ENCODE measurements around the gene EGF. TPM values are rescaled to one million over a fixed set of nuclear protein-coding genes. Genes with fewer than 3 reads are reported as not detected.

The EGF gene
- total and polyA plus RNA-seq, 11 donors, result 1.3 to 15.0 (median 8.8) TPM

GRCh38 chr4:109925396-109925795 lies 12.7 kb downstream of the EGF start:
- Histone ChIP-seq H3K27ac (no peak overlapping the region), H3K36me3 (no peaks in the 10 kb centered on the region), H3K27me3 (no peaks in the 10 kb centered on the region), H3K4me1 (no peaks in the 10 kb centered on the region), H3K9me3 (no peaks in the 10 kb centered on the region), H3K4me3 (no peak overlapping the region)
- WGBS, 4 donors, result 80 to 89% (median 84%) methylated on average over 2 of the region's 2 CpGs
- TF ChIP-seq, protein P1, sequence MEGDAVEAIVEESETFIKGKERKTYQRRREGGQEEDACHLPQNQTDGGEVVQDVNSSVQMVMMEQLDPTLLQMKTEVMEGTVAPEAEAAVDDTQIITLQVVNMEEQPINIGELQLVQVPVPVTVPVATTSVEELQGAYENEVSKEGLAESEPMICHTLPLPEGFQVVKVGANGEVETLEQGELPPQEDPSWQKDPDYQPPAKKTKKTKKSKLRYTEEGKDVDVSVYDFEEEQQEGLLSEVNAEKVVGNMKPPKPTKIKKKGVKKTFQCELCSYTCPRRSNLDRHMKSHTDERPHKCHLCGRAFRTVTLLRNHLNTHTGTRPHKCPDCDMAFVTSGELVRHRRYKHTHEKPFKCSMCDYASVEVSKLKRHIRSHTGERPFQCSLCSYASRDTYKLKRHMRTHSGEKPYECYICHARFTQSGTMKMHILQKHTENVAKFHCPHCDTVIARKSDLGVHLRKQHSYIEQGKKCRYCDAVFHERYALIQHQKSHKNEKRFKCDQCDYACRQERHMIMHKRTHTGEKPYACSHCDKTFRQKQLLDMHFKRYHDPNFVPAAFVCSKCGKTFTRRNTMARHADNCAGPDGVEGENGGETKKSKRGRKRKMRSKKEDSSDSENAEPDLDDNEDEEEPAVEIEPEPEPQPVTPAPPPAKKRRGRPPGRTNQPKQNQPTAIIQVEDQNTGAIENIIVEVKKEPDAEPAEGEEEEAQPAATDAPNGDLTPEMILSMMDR (IDR thresholded peaks at IDR 0.05), result no peak
- TF ChIP-seq POLR2A (IDR thresholded peaks at IDR 0.05), result no peak
- ATAC-seq (no peak), DNase-seq (no peak)
- intact Hi-C loops (cut with DNase I), result no loop called here

GRCh38 chr4:109928327-109929045 lies 15.8 kb downstream of the EGF start:
- Histone ChIP-seq H3K9me3 (no peaks in the 10 kb centered on the region), H3K4me3 (no peak overlapping the region), H3K27ac (no peak overlapping the region), H3K36me3 (no peaks in the 10 kb centered on the region), H3K27me3 (no peaks in the 10 kb centered on the region), H3K4me1 (no peaks in the 10 kb centered on the region)
- TF ChIP-seq POLR2A (IDR thresholded peaks at IDR 0.05), result no peak
- TF ChIP-seq, protein P1 (IDR thresholded peaks at IDR 0.05), result no peak
- ATAC-seq, result no peak
- DNase-seq, result no peak
- 66 to 72% (median 70%) methylated on average over 4 of the region's 4 CpGs for WGBS, 4 donors
- intact Hi-C loops (cut with DNase I), result no loop called here

DNA sequence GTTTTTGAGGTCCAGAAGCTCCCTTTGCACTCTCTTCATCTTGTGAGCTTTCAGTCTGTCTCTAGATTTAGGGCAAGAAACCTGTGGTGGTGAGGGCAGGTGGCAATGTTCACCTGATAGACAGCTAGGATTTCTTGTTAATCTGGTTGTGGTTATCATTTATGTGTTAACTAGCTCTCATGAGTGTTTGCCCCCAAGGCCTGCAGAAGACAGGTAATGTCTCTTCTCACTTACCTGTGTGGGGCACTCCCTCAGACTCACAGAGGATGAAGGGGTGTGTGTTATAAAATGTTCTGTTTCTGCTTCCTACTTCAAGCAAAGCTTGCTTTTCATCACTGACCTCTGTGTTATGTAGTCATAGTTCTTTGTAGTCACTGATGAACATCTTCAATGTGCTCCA lies 17.8 kb downstream of the EGF start:
- no peak overlapping the region for H3K27ac ChIP-seq
- intact Hi-C loops (cut with DNase I), result no loop called here
- H3K4me1 ChIP-seq, result no peaks in the 10 kb centered on the region
- H3K4me3 ChIP-seq, result no peak overlapping the region
- DNase-seq (no peak), ATAC-seq (no peak)
- H3K36me3 ChIP-seq, result no peaks in the 10 kb centered on the region
- peaks cover 0 to 7% (median 0%) of the 10 kb centered on the region in 12 donors for H3K9me3 ChIP-seq
- H3K27me3 ChIP-seq, result no peaks in the 10 kb centered on the region
- no peak for TF ChIP-seq POLR2A (IDR thresholded peaks at IDR 0.05)
- TF ChIP-seq, protein P1 (IDR thresholded peaks at IDR 0.05), result no peak

DNA sequence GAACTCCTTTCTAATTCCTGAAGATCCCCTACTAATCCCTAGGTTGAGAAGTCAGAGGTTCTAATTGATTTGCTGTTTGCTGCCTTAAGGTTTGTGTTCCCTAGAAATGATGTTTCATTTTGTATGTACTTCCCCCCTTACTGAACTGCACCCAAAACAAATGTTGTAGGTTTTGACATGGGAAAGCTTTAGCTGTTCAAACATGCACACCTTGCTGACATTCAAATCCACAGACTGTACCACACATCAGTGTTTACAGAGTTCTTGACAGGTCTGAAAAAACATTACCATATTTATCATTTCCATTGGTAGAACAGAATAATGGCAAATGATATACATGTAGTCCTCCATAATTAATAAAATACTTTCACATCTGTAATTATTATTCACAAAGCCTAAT lies 18.2 kb downstream of the EGF start:
- H3K36me3 ChIP-seq, result no peaks in the 10 kb centered on the region
- TF ChIP-seq POLR2A (IDR thresholded peaks at IDR 0.05), result no peak
- TF ChIP-seq, protein P1 (IDR thresholded peaks at IDR 0.05), result no peak
- ATAC-seq (no peak), DNase-seq (no peak)
- H3K4me1 ChIP-seq, result no peaks in the 10 kb centered on the region
- H3K27me3 ChIP-seq, result no peaks in the 10 kb centered on the region
- H3K4me3 ChIP-seq, result no peak overlapping the region
- peaks cover 0 to 7% (median 0%) of the 10 kb centered on the region in 12 donors for H3K9me3 ChIP-seq
- H3K27ac ChIP-seq, result no peak overlapping the region
- intact Hi-C loops (cut with DNase I), result no loop called here

All from heart left ventricle (tissue), 16 donors.